Breast epithelium (tissue), 4 donors: ENCODE results near the gene TCF7. TPM values are rescaled to one million over a fixed set of nuclear protein-coding genes. Genes with fewer than 3 reads are reported as not detected.
"Not testable (repeated sequence)": the region's sequence is repeated elsewhere in the genome, so short reads cannot be mapped to it uniquely, and the experiment has no call there.

ENCODE experiments used
- DNase-seq, 2 donors: peaks; one replicate each; pipeline ENCODE4 v3.0.0-alpha.2; 2019; ENCODE audit warnings: low spot score in 2 of 2
- H3K27ac ChIP-seq, 2 donors: fragments of 200-600 bp; sonication (generic) in 1 of 2; one replicate each; pipeline ENCODE4 v1.5.1; 2016 to 2019; ENCODE audit warnings: mild to moderate bottlenecking in 1 of 2
- H3K27me3 ChIP-seq, 2 donors: fragments of 200-600 bp; sonication (generic) in 1 of 2; one replicate each; pipeline versions ENCODE4 v1.5.1 to v1.6.0; 2017 to 2019; ENCODE audit warnings: control low read depth in 1 of 2, mild to moderate bottlenecking in 1 of 2
- H3K36me3 ChIP-seq: fragments of 200-600 bp; one replicate; pipeline ENCODE4 v1.5.1; 2019
- H3K4me1 ChIP-seq, 2 donors: fragments of 200-600 bp; sonication (generic); one replicate each; pipeline ENCODE4 v1.5.1; 2016 to 2019; ENCODE audit warnings: control low read depth in 1 of 2
- H3K4me3 ChIP-seq, 3 donors: fragments of 200-600 bp; sonication (generic); 1 replicate in 2 of 3; 2 replicates in 1 of 3; pipeline ENCODE4 v1.5.1; 2016 to 2019; ENCODE audit warnings: mild to moderate bottlenecking in 3 of 3, moderate library complexity in 2 of 3
- H3K9me3 ChIP-seq, 2 donors: fragments of 200-600 bp; sonication (generic) in 1 of 2; one replicate each; pipeline ENCODE4 v1.5.1; 2016 to 2019; ENCODE audit warnings: control low read depth in 1 of 2
- CTCF ChIP-seq, 3 donors: fragments of 450-650 bp; IDR thresholded peaks; one replicate each; pipeline ENCODE4 v1.5.1; 2016 to 2017; ENCODE audit warnings: antibody characterized with exemption in 3 of 3, mild to moderate bottlenecking in 3 of 3, moderate library complexity in 3 of 3
- POLR2A ChIP-seq: fragments of 450-650 bp; IDR thresholded peaks from one replicate; pipeline ENCODE4 v1.6.1; 2016; ENCODE audit warnings: antibody characterized with exemption, mild to moderate bottlenecking, moderate library complexity
- POLR2AphosphoS5 ChIP-seq, 3 donors: sonication (generic); formaldehyde crosslinking; IDR thresholded peaks; one replicate each; pipeline ENCODE4 v1.6.1; 2017; ENCODE audit warnings: antibody characterized with exemption in 3 of 3
- intact Hi-C: fragments of 100-400 bp; cut with DNase I; formaldehyde crosslinking; loops from one replicate; pipeline ENCODE4 v1.15.1; 2023; ENCODE audit warnings: low total_unique reads
- total RNA-seq, 3 donors: library from RNA; depleted of rRNA; stranded (reverse); fragments of >200 nt; gene quantifications; one replicate each; pipeline ENCODE4 v1.1.0, GENCODE V29; 2016

Gene TCF7
- total RNA-seq, 3 donors from 2014 or later = 2.1 to 8.0 (median 6.6) TPM

DNA sequence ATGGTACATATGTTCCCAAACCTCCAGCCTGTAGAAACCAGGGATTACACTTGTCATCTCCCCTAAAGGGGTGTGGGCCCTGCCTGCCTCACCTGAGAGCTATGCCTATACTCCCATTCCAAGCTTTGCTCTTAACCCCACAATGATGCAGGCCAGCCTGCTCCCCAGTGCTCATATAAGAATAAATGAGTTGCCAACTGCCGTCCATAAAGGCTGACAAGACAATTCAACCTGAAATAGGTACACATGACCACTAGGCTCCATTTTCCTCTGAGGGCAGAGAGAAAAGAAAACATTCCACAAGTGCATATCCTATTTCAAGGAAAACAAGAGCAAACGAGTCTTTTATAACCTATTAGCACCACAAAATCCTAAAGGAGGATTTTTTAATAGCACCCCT is 33.8 kb downstream of the TCF7 start:
- intact Hi-C loops = no loop called here
- H3K36me3 ChIP-seq = no peaks in the 10 kb centered on the region

GRCh38 chr5:134148986-134149539 is 34.6 kb downstream of the TCF7 start:
- H3K27ac ChIP-seq = peak overlapping the region; percentile 46 to 90
- H3K4me1 ChIP-seq = peaks cover 4 to 12% of the 10 kb centered on the region in 2 donors
- no peaks in the 10 kb centered on the region for H3K27me3 ChIP-seq
- DNase-seq = no peak
- intact Hi-C loops = no loop called here
- no peaks in the 10 kb centered on the region for H3K36me3 ChIP-seq
- no peaks in the 10 kb centered on the region for H3K9me3 ChIP-seq
- H3K4me3 ChIP-seq = no peak overlapping the region
- TF ChIP-seq CTCF (IDR thresholded peaks at IDR 0.05) = no peak
- no peak for TF ChIP-seq POLR2AphosphoS5 (IDR thresholded peaks at IDR 0.05)
- no peak for TF ChIP-seq POLR2A

More for the DNA sequence above, 33.8 kb downstream of the TCF7 start:
- Histone ChIP-seq H3K4me3 (no peak overlapping the region), H3K27ac (peak overlapping the region; percentile 60 to 71), H3K4me1 (peaks cover 4 to 12% of the 10 kb centered on the region in 2 donors), H3K27me3 (no peaks in the 10 kb centered on the region), H3K9me3 (no peaks in the 10 kb centered on the region)
- DNase-seq = peak in 1 of 2 donors; percentile 14
- TF ChIP-seq CTCF (IDR thresholded peaks at IDR 0.05) (no peak), POLR2A (no peak), POLR2AphosphoS5 (IDR thresholded peaks at IDR 0.05) (no peak)

GRCh38 chr5:134149571-134150303 is 35.3 kb downstream of the TCF7 start:
- H3K27me3 ChIP-seq = no peaks in the 10 kb centered on the region
- no peaks in the 10 kb centered on the region for H3K9me3 ChIP-seq
- DNase-seq = peak in 1 of 2 donors; percentile 49
- intact Hi-C loops = no loop called here
- peak overlapping the region; percentile 85 to 90 for H3K27ac ChIP-seq
- no peak for TF ChIP-seq CTCF (IDR thresholded peaks at IDR 0.05)
- TF ChIP-seq POLR2A = no peak
- TF ChIP-seq POLR2AphosphoS5 (IDR thresholded peaks at IDR 0.05) = no peak
- no peaks in the 10 kb centered on the region for H3K36me3 ChIP-seq
- no peak overlapping the region for H3K4me3 ChIP-seq
- H3K4me1 ChIP-seq = peaks cover 4 to 12% of the 10 kb centered on the region in 2 donors

- Histone ChIP-seq H3K4me1 (peaks cover 4 to 12% of the 10 kb centered on the region in 2 donors), H3K27me3 (no peaks in the 10 kb centered on the region), H3K4me3 (no peak overlapping the region), H3K9me3 (no peaks in the 10 kb centered on the region), H3K36me3 (no peaks in the 10 kb centered on the region), H3K27ac (peak overlapping the region; percentile 51 to 90)
- intact Hi-C loops = no loop called here
- DNase-seq = no peak
- TF ChIP-seq POLR2A (no peak), POLR2AphosphoS5 (IDR thresholded peaks at IDR 0.05) (no peak), CTCF (IDR thresholded peaks at IDR 0.05) (no peak)
Measured at GRCh38 chr5:134151723-134152122, 37.2 kb downstream of the TCF7 start.

- H3K4me3 ChIP-seq, intact Hi-C loops, DNase-seq, H3K27me3 ChIP-seq, H3K36me3 ChIP-seq, H3K9me3 ChIP-seq: not testable (repeated sequence)
- peak overlapping the region in 1 of 2 donors; percentile 90 for H3K27ac ChIP-seq
- peaks cover 4 to 12% of the 10 kb centered on the region in 2 donors for H3K4me1 ChIP-seq
Measured at GRCh38 chr5:134152173-134152832, 37.8 kb downstream of the TCF7 start.
